Uterus (tissue), 4 donors: Measurements from ENCODE around the gene LETMD1. TPM values are rescaled to one million over a fixed set of nuclear protein-coding genes. Genes with fewer than 3 reads are reported as not detected.
"Not testable (repeated sequence)": the region's sequence is repeated elsewhere in the genome, so short reads cannot be mapped to it uniquely, and the experiment has no call there.

Experiments used
- DNase-seq, 2 donors: peaks; one replicate each; pipeline ENCODE4 v3.0.0-alpha.2; 2019 to 2020
- H3K27ac ChIP-seq, 2 donors: fragments of 200-600 bp; sonication (generic); 1 replicate in 1 of 2; 2 replicates in 1 of 2; pipeline ENCODE4 v1.5.1; 2016 to 2018
- H3K27me3 ChIP-seq, 2 donors: fragments of 200-600 bp; sonication (generic); one replicate each; pipeline ENCODE4 v1.5.1; 2018 to 2019; ENCODE audit warnings: control low read depth in 1 of 2
- H3K36me3 ChIP-seq, 2 donors: fragments of 200-600 bp; sonication (generic); one replicate each; pipeline ENCODE4 v1.5.1; 2019; ENCODE audit warnings: control low read depth in 1 of 2
- H3K4me1 ChIP-seq, 2 donors: fragments of 200-600 bp; sonication (generic); one replicate each; pipeline ENCODE4 v1.5.1; 2018 to 2019; ENCODE audit warnings: control low read depth in 1 of 2
- H3K4me3 ChIP-seq, 2 donors: fragments of 200-600 bp; sonication (generic); 1 replicate in 1 of 2; 2 replicates in 1 of 2; pipeline ENCODE4 v1.5.1; 2018 to 2019; ENCODE audit warnings: mild to moderate bottlenecking in 1 of 2
- H3K9me3 ChIP-seq, 2 donors: fragments of 200-600 bp; sonication (generic); one replicate each; pipeline ENCODE4 v1.5.1; 2019; ENCODE audit warnings: control low read depth in 1 of 2
- POLR2A ChIP-seq, 2 donors: fragments of 450-650 bp; IDR thresholded peaks; one replicate each; pipeline ENCODE4 v1.6.1; 2016; ENCODE audit warnings: antibody characterized with exemption in 2 of 2, mild to moderate bottlenecking in 1 of 2, moderate library complexity in 1 of 2
- intact Hi-C: fragments of 100-400 bp; cut with DNase I; formaldehyde crosslinking; loops from one replicate; pipeline ENCODE4 v1.15.1; 2023; ENCODE audit warnings: low total_unique reads
- total RNA-seq, 4 donors: library from RNA; depleted of rRNA in 3 of 4; stranded (reverse); fragments of >200 nt in 3 of 4; gene quantifications; one replicate each; pipeline versions ENCODE4 v1.1.0 to v1.2.4, GENCODE V29; 2014 to 2023
- TF ChIP-seq, protein P1 (sequence below), 4 experiments: fragments of 200-600 bp in 2 of 4; fragments of 450-650 bp in 2 of 4; sonication (generic) in 2 of 4; IDR thresholded peaks; one replicate each; pipeline ENCODE4 v1.5.1; 2016 to 2019; ENCODE audit warnings: antibody characterized with exemption in 4 of 4, mild to moderate bottlenecking in 2 of 4, moderate library complexity in 1 of 4
- donor health status: DM: yes; HTN: yes; CAD: no.

LETMD1 gene
- total RNA-seq, 4 donors from 2014 or later = 45.9 to 81.5 (median 61.5) TPM

DNA sequence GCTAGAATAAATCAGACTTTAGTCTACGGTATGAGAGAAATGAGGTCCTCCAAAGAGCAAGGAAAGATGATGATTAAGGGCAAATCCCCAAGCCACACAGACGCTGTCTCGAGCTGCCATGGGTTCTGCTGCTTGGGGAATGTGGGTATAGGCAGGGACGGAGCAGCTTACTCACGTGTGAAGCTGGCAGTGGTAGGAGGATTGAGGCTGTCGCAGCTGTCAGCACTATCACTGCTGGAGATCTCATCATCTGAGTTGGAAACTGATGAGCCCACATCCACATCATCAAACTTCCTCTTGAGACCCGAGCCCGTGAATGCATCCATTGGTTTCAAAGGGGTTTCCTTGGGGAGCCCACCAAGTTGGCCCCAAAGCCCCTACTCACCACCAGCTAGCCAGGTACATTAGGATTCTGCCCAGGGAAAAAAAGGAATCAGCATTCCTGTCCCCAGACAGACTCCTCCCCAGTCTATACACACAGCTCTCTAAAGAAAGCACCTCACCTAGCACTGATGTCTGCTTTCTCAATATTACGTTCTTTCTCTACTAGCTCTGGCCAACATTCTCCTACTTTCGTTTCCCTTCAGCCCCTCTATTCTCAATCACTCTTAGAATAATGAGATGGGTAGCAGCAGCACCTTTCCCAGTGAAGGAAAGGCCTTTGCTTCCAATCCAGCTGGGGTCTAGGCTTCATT lies 28.3 kb downstream of the LETMD1 start:
- TF ChIP-seq POLR2A (IDR thresholded peaks at IDR 0.05) = no peak
- TF ChIP-seq, protein P1, sequence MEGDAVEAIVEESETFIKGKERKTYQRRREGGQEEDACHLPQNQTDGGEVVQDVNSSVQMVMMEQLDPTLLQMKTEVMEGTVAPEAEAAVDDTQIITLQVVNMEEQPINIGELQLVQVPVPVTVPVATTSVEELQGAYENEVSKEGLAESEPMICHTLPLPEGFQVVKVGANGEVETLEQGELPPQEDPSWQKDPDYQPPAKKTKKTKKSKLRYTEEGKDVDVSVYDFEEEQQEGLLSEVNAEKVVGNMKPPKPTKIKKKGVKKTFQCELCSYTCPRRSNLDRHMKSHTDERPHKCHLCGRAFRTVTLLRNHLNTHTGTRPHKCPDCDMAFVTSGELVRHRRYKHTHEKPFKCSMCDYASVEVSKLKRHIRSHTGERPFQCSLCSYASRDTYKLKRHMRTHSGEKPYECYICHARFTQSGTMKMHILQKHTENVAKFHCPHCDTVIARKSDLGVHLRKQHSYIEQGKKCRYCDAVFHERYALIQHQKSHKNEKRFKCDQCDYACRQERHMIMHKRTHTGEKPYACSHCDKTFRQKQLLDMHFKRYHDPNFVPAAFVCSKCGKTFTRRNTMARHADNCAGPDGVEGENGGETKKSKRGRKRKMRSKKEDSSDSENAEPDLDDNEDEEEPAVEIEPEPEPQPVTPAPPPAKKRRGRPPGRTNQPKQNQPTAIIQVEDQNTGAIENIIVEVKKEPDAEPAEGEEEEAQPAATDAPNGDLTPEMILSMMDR (IDR thresholded peaks at IDR 0.05) = no peak
- intact Hi-C loops = no loop called here
- Histone ChIP-seq H3K27me3 (no peaks in the 10 kb centered on the region), H3K4me1 (peaks cover 0 to 4% of the 10 kb centered on the region in 2 donors), H3K36me3 (no peaks in the 10 kb centered on the region), H3K4me3 (no peak overlapping the region), H3K27ac (no peak overlapping the region), H3K9me3 (no peaks in the 10 kb centered on the region)
- DNase-seq = no peak

DNA sequence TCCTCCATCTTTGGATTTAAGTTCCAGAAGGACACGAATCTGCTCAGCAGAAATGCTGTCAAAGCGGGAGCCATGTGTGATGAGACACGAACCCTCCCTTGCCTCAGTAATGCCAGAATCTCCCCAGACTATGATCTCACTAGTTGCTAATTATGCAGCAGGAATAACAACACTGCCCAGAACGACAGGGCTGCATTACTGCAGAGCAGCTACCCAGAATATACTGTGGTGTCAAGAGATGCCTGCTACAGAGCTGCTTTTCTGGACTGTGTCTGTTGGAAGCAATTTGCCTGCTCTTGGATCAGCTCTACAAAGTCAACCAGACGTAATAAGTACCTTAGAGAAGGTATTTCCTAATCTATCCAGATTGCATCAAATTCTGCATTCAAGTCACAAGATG lies 29.8 kb downstream of the LETMD1 start:
- no peaks in the 10 kb centered on the region for H3K27me3 ChIP-seq
- intact Hi-C loops = no loop called here
- H3K36me3 ChIP-seq = no peaks in the 10 kb centered on the region
- peaks cover 0 to 4% of the 10 kb centered on the region in 2 donors for H3K4me1 ChIP-seq
- no peak for DNase-seq
- no peaks in the 10 kb centered on the region for H3K9me3 ChIP-seq
- no peak overlapping the region for H3K4me3 ChIP-seq
- TF ChIP-seq, protein P1 (IDR thresholded peaks at IDR 0.05) = no peak
- TF ChIP-seq POLR2A (IDR thresholded peaks at IDR 0.05) = no peak
- no peak overlapping the region for H3K27ac ChIP-seq

DNA sequence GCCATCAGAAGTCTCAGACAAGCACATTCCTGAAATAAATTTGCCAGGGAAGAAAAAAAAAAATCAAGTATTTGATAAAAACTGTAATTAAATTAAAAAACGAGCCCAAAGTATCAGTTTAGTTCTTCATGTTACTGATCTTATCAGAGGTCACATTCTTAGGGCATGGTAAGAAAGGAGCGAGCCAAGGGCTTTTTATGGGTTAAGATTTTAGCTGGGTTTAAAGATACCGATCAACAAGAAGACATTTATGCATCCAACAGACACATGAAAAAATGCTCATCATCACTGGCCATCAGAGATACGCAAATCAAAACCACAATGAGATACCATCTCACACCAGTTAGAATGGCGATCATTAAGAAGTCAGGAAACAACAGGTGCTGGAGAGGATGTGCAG lies 30.2 kb downstream of the LETMD1 start:
- H3K27me3 ChIP-seq, H3K27ac ChIP-seq, H3K4me1 ChIP-seq, DNase-seq, H3K4me3 ChIP-seq, intact Hi-C loops, H3K36me3 ChIP-seq, H3K9me3 ChIP-seq: not testable (repeated sequence)

DNA sequence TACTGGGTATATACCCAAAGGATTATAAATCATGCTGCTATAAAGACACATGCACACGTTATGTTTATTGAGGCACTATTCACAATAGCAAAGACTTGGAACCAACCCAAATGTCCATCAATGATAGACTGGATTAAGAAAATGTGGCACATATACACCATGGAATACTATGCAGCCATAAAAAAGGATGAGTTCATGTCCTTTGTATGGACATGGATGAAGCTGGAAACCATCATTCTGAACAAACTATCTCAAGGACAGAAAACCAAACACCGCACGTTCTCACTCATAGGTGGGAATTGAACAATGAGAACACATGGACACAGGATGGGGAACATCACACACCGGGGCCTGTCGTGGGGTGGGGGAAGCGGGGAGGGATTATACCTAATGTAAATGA lies 30.7 kb downstream of the LETMD1 start:
- H3K36me3 ChIP-seq, H3K27ac ChIP-seq, H3K9me3 ChIP-seq, H3K4me1 ChIP-seq, H3K4me3 ChIP-seq, H3K27me3 ChIP-seq, intact Hi-C loops, DNase-seq: not testable (repeated sequence)

DNA sequence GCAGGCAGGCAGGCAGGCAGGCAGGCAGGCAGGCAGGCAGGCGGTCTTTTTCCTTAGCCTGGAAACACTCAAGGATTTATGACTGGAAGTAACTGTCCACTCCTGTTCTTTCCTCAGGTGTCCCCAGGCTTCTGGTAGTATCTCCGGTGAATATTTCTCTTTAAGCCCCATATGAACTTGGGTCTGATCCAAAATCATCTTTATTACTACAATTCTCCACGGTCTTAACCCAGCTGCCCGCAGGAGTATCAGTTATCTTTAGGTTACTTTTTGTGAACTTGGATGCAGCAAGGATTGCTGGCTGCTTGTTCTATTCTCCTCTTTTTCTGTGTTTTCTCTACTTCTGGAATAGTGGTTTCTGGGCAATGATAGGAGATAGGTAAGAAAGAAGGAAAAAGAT lies 32.0 kb downstream of the LETMD1 start:
- Histone ChIP-seq H3K27me3 (no peaks in the 10 kb centered on the region), H3K4me1 (peaks cover 0 to 4% of the 10 kb centered on the region in 2 donors), H3K4me3 (no peak overlapping the region), H3K9me3 (no peaks in the 10 kb centered on the region), H3K36me3 (no peaks in the 10 kb centered on the region), H3K27ac (no peak overlapping the region)
- DNase-seq = no peak
- intact Hi-C loops = no loop called here
- TF ChIP-seq POLR2A (IDR thresholded peaks at IDR 0.05) = no peak
- TF ChIP-seq, protein P1 (IDR thresholded peaks at IDR 0.05) = no peak

DNA sequence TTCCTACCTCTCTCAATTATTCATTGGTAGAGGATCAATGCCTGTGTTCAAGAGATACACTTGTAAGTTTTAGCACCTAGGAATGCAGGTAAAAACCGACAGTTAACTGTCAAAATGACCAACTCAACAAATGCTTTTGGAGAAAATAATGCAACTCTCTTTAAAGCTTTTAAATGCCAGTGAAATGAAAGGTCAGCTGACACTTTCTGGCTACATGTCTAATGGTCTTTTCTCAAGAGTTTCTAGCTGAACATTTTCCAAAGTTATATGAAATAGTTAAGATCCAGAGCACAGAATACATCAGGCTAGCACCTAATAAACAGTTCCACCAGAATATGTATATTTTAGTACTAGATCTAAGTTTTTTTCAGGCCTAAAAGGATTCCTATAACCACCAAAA lies 33.3 kb downstream of the LETMD1 start:
- Histone ChIP-seq H3K27me3 (no peaks in the 10 kb centered on the region), H3K9me3 (no peaks in the 10 kb centered on the region), H3K4me3 (no peak overlapping the region), H3K4me1 (no peaks in the 10 kb centered on the region), H3K36me3 (no peaks in the 10 kb centered on the region), H3K27ac (no peak overlapping the region)
- DNase-seq = no peak
- intact Hi-C loops = no loop called here
- TF ChIP-seq POLR2A (IDR thresholded peaks at IDR 0.05) = no peak
- TF ChIP-seq, protein P1 (IDR thresholded peaks at IDR 0.05) = no peak
